ENCODE measurements around the gene NAA40.

Gene NAA40

GRCh38 chr11:63938479-63939396 lies at the start of gene NAA40:
Gene NAA40, plus strand, starts transcription at chr11:63939002. Its CDS starts 95 bp downstream, at chr11:63939097.
- peak; percentile 97 for DNase-seq

- no peak for DNase-seq
These were observed 49.5 kb upstream of the NAA40 start for GRCh38 chr11:63889344-63889743.

DNA sequence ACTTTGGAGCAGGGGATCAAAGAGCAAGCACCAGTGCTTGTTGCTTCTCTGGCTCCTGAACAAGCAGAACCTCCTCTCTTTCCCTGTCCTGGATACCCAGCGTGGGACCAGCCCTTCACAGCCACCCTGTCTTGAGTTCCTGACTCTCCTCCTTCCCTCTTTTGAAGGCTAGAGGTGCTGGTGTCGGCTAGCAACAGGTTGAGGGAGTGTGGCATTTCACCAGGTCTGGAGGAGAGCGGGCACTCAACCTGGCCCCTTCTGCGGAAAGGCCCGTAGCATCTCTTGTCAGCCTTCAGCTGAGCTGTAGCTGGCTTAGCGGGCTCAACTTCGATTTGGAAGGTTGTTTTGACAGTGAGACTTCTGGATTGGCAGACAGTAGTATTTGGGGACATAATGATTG lies 48.4 kb upstream of the NAA40 start:
- no peak for DNase-seq

DNA sequence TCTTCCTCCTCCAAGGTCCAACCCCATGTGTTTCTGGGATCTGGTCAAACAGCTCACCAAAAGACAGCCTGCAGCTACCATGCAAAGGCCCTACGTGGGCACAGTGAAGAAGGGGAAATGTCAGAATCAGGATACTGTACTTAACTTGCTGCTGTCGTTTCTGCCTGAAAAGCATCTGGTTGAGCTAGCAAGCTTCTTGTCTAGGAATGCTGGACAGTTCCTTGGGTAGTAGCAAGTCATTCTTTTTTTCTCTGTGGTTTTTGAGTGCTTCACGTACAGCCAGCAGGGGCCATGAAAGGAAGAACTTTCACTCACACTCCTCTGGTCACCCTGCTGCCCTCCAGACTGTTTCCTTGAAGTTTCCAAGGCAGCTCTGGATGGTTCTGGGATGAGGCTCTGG lies 46.6 kb upstream of the NAA40 start:
- DNase-seq = no peak

GRCh38 chr11:63893355-63893754 lies 45.4 kb upstream of the NAA40 start:
- no peak for DNase-seq

- DNase-seq = no peak
These were observed 42.7 kb upstream of the NAA40 start for GRCh38 chr11:63896071-63896470.

GRCh38 chr11:63897459-63898146 lies 41.2 kb upstream of the NAA40 start:
- DNase-seq = no peak

GRCh38 chr11:63901660-63902059 lies 37.1 kb upstream of the NAA40 start:
- no peak for DNase-seq

DNA sequence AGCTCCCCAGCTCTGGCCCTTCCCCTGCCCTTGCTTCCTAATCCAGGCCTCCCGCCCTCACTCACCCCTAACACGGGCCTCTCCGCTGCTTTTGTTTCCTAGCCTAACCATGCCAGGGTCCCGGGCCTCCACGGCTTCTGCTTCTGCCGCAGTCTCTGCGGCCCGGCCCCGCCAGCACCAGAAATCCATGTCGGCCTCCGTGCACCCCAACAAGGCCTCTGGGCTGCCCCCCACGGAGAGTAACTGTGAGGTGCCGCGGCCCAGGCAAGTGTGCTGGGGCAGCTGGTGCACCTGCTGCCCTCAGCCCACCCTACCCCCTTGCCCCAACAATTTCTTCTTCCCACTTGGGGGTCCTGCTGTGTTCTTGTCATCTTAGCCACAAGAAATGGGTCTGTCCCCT lies 34.9 kb upstream of the NAA40 start:
- peak; percentile 16 for DNase-seq

- DNase-seq = no peak
These were observed 34.1 kb upstream of the NAA40 start for GRCh38 chr11:63904743-63905142.

DNA sequence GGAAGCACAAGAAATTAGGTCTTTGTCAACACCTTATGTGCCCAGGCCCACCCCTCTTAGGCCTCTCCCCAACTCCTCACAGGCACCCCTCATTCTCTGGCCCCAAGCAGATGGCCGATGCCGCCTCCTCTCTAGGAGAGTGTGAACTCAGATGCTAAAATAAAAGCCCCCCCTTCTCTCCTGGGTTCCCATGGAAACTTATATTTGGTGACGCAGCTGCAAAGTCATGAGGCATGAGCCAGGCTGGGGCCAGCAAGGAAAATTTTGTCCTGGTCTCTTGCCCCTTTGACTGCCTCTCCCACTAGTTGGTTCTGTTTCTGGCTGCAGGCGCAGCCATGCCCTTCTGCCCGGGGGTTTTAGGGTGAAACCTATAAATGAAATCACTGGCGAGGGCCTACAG lies 33.6 kb upstream of the NAA40 start:
- peak; percentile 12 for DNase-seq

- DNase-seq = no peak
These were observed 32.7 kb upstream of the NAA40 start for GRCh38 chr11:63906087-63906486.

GRCh38 chr11:63906585-63906984 lies 32.2 kb upstream of the NAA40 start:
- peak; percentile 36 for DNase-seq

- no peak for DNase-seq
These were observed 31.7 kb upstream of the NAA40 start for GRCh38 chr11:63907063-63907462.

DNA sequence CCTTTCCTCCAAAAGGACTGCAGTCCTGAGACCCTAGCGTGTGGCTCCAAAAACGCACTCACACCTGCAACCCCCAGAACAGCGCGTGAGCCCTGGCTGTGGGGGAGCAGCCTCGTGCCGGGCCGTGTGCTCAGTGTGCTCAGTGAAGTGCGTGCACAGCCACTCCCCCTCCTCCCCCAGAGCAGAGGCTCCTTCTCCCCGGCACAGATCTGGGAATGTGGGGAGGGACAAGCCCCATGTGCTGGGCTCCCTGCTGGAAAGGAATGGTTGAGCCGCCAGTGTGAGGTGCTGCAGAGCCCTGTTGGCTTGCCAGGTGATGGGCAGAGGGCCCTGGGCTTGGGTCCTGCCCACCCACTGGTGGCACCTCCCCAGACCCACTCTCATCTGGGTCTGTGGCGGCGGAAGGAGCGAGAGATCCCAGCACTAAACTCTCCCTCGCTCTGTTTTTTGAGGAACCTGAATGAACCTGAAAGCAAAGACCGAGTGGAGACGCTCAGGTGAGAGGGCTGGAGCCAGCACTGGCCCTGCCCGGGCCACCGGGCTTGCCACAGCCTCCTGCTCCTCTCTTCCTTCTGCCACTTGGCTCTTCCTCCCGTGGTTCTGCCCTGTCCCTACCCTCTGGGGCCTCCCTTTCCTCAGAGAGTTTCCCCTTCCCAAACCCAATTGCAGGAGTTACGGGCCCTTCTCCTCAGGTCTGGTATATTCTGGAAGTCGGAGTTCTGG lies 30.8 kb upstream of the NAA40 start:
- DNase-seq = peak; percentile 70

DNA sequence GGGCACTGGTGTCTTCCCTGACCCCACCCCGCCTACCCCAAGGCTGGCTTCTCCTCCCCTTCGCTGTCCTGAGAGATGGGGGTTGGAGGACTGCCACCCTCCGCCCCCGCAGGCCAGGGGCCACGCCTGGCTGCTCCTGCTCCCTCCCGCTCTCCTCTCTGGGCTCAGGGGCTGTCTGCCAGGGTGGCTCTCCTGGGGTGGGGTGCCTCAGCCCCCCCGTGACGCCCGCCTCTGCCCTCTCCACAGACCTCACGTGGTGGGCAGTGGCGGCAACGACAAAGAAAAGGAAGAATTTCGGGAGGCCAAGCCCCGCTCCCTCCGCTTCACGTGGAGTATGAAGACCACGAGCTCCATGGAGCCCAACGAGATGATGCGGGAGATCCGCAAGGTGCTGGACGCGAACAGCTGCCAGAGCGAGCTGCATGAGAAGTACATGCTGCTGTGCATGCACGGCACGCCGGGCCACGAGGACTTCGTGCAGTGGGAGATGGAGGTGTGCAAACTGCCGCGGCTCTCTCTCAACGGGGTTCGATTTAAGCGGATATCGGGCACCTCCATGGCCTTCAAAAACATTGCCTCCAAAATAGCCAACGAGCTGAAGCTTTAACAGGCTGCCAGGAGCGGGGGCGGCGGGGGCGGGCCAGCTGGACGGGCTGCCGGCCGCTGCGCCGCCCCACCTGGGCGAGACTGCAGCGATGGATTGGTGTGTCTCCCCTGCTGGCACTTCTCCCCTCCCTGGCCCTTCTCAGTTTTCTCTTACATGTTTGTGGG lies 30.0 kb upstream of the NAA40 start:
- DNase-seq = peak; percentile 43

DNA sequence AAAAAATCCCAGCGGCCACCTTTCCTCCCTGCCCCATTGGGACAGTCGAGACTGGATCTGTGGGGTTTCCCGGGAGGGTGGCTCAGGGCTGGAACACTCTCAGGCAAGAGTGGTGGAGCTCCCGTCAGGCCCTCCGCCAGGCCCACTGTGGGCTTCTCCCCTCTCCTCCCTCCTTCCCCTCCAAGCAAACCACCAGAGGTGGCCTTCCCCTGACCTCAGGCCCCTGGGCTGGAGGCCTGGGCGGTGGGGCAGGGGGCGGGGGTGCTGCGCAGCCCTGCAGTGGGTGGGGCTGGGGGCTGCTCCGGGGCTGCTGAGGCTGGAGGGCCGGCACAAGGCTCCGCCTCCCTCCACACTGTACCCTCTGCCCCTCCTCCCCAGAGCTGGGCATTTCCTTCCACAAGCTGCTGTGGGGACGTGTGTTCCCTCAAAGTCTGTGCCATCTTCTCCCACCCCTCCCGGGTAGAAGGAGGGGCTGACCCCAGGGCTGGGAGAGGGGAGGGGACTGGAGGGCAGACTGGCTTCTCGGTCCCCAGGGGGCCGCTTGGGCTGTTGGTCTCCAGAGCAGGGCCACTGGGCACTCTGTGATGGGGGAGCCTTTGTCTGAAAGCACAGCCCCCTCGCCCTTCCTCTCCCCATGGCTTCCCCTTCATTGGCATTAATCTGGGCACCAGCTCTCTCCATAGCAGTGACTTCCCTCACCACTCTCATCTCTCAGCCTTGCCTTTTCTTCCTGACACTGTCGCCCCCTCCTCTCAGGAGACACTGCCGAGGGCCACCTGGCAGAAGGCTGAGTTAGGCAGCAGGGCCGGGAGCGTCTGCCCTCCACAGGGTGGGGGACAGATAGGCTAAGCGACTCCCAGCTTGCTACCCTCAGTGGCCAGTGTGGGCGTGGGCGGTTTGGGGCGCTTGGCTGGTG lies 29.0 kb upstream of the NAA40 start:
- DNase-seq = peak; percentile 91

GRCh38 chr11:63910675-63911074 lies 28.1 kb upstream of the NAA40 start:
- no peak for DNase-seq

DNA sequence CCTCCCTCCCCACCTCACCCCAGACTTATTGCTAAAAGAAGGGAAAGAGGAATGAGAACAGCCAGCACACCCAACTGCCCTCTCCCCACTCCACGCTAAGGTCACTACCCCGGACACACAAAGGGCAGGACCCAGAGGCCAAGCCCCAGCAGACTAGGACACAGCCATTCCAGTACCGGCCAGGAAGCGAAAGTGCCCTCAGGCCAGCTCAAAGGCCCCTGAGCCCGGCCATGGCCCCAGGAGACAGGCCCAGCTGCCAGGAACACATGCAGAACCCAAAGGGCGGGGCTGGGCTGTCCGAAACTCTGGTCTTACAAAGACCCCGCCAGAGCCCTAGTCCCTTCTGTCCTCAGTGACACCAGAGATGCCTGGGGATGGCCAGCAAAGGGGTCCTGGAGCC lies 27.4 kb upstream of the NAA40 start:
- no peak for DNase-seq

- DNase-seq = no peak
These were observed 26.9 kb upstream of the NAA40 start for GRCh38 chr11:63911876-63912275.

DNA sequence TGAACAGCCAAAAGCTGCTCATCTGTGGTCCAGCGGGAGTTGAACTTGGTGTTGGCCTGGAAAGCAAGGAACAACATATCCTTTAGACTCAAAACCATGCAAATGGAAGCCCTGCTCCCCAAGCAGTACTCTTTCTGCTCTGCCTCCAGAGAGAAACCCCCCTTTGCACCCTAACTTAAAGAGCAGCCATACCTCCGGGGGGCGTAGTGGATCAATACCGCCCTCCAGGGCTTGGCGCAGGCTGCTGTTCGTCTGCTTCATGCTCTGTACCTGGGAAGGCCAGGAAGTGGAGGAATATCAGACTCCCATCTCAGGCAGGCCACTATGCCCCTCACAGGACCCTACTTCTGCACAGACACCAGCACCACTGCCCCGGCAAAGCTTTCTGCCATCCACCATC lies 26.1 kb upstream of the NAA40 start:
- no peak for DNase-seq
